Lower leg skin (tissue), 3 donors: ENCODE results near the gene CLIC4.

Source experiments
- POLR2A ChIP-seq, 2 donors: fragments of 450-650 bp; IDR thresholded peaks; one replicate each; pipeline ENCODE4 v1.6.1; 2016 to 2017; ENCODE audit warnings: antibody characterized with exemption in 2 of 2, mild to moderate bottlenecking in 1 of 2, moderate library complexity in 1 of 2
- TF ChIP-seq, protein P1 (sequence below), 3 donors: fragments of 450-650 bp; IDR thresholded peaks; one replicate each; pipeline ENCODE4 v1.5.1; 2016; ENCODE audit warnings: antibody characterized with exemption in 3 of 3, mild to moderate bottlenecking in 3 of 3, moderate library complexity in 2 of 3

DNA sequence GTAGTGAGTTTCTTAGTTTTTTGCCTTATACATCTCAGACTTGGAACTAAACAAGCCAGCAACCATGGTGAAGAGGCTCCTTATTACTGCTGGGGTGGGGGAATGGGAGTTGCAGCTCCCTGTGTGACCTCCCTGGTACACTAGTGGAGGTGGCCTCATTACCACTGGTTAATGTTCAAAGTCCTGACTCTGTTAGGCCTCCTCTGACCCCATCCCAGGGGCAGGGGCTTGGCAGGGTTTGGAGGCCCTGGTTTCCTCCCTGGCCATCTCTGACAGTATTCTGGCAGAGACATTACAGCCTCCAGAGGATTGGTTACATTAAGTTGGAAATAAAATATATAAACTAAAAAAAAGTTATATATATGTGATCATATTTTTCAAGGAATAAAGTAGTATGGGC, 45.2 kb downstream of the CLIC4 start:
- TF ChIP-seq POLR2A (IDR thresholded peaks at IDR 0.05) = no peak
- TF ChIP-seq, protein P1, sequence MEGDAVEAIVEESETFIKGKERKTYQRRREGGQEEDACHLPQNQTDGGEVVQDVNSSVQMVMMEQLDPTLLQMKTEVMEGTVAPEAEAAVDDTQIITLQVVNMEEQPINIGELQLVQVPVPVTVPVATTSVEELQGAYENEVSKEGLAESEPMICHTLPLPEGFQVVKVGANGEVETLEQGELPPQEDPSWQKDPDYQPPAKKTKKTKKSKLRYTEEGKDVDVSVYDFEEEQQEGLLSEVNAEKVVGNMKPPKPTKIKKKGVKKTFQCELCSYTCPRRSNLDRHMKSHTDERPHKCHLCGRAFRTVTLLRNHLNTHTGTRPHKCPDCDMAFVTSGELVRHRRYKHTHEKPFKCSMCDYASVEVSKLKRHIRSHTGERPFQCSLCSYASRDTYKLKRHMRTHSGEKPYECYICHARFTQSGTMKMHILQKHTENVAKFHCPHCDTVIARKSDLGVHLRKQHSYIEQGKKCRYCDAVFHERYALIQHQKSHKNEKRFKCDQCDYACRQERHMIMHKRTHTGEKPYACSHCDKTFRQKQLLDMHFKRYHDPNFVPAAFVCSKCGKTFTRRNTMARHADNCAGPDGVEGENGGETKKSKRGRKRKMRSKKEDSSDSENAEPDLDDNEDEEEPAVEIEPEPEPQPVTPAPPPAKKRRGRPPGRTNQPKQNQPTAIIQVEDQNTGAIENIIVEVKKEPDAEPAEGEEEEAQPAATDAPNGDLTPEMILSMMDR (IDR thresholded peaks at IDR 0.05) = no peak
